GM11168 (cell line): Measurements from ENCODE around the gene CRK.
"Not testable (repeated sequence)": the region's sequence is repeated elsewhere in the genome, so short reads cannot be mapped to it uniquely, and the experiment has no call there.

ENCODE experiments used
- in situ Hi-C: fragments of 300-500 bp; cut with MboI; formaldehyde crosslinking; loops from one replicate; pipeline ENCODE4 v1.12.0; 2022; ENCODE audit warnings: low sequenced_read_pairs; ENCODE audit not compliant: unreplicated experiment

Gene CRK

GRCh38 chr17:1435326-1435725 lies 20.7 kb downstream of the CRK start:
- in situ Hi-C loops: no loop called here

GRCh38 chr17:1434150-1434549 lies 21.9 kb downstream of the CRK start:
- in situ Hi-C loops: no loop called here

GRCh38 chr17:1431631-1432104 lies 24.4 kb downstream of the CRK start:
- in situ Hi-C loops: no loop called here

GRCh38 chr17:1423456-1424135 lies 32.4 kb downstream of the CRK start:
- in situ Hi-C loops: no loop called here

- in situ Hi-C loops: no loop called here
These were observed 33.1 kb downstream of the CRK start for GRCh38 chr17:1422885-1423284.

- in situ Hi-C loops: no loop called here
These were observed 34.6 kb downstream of the CRK start for GRCh38 chr17:1421470-1421869.

- in situ Hi-C loops: no loop called here
These were observed 35.1 kb downstream of the CRK start for GRCh38 chr17:1420981-1421380.

GRCh38 chr17:1420163-1420562 lies 35.9 kb downstream of the CRK start:
- in situ Hi-C loops: no loop called here

GRCh38 chr17:1418476-1418875 lies 37.6 kb downstream of the CRK start:
- in situ Hi-C loops: not testable (repeated sequence)

- in situ Hi-C loops: no loop called here
These were observed 39.6 kb downstream of the CRK start for GRCh38 chr17:1416414-1416813.

- in situ Hi-C loops: no loop called here
These were observed 41.4 kb downstream of the CRK start for GRCh38 chr17:1414634-1415033.

GRCh38 chr17:1414001-1414574 lies 41.9 kb downstream of the CRK start:
- in situ Hi-C loops: no loop called here

- in situ Hi-C loops: no loop called here
These were observed 42.7 kb downstream of the CRK start for GRCh38 chr17:1413281-1413791.

GRCh38 chr17:1412185-1413110 lies 43.6 kb downstream of the CRK start:
- in situ Hi-C loops: no loop called here

GRCh38 chr17:1402262-1402586 lies 53.8 kb downstream of the CRK start:
- in situ Hi-C loops: no loop called here

- in situ Hi-C loops: no loop called here
These were observed 56.1 kb downstream of the CRK start, which contains the start of gene YWHAE for GRCh38 chr17:1399679-1400512. YWHAE (minus strand) TSS chr17:1400222; CDS start chr17:1400110, 112 bp downstream.

GRCh38 chr17:1398931-1399678 lies 56.9 kb downstream of the CRK start:
- in situ Hi-C loops: no loop called here

GRCh38 chr17:1398028-1398427 lies 58.0 kb downstream of the CRK start:
- in situ Hi-C loops: no loop called here
